Activated T-cell treated with anti-CD3 and anti-CD28 coated beads for 1 hour (primary cell): Measurements from ENCODE around the gene CHST9.

ENCODE experiments used
- DNase-seq: peaks from one replicate; pipeline ENCODE4 v3.0.0-alpha.2; 2020; ENCODE audit warnings: low read depth

Gene CHST9

GRCh38 chr18:26863921-26864497 lies 321.1 kb downstream of the CHST9 start:
- DNase-seq: no peak

- no peak for DNase-seq
Measured at GRCh38 chr18:26863122-26863879, 321.8 kb downstream of the CHST9 start.

- DNase-seq: no peak
Measured at GRCh38 chr18:26862084-26862483, 323.0 kb downstream of the CHST9 start.
